Parathyroid adenoma (tissue), 2 donors: ENCODE data around the gene CDK5.

ENCODE experiments used
- H2AFZ ChIP-seq: fragments of 300-600 bp; sonication (generic); one replicate; pipeline ENCODE4 v1.7.0; 2017; ENCODE audit warnings: antibody characterized with exemption, mild to moderate bottlenecking
- H3K27ac ChIP-seq: fragments of 300-600 bp; sonication (generic); one replicate; pipeline ENCODE4 v1.7.0; 2017
- H3K27me3 ChIP-seq: fragments of 300-600 bp; sonication (generic); one replicate; pipeline ENCODE4 v1.7.0; 2017; ENCODE audit warnings: low read length; ENCODE audit not compliant: control insufficient read depth, insufficient read depth
- H3K36me3 ChIP-seq: fragments of 300-600 bp; sonication (generic); one replicate; pipeline ENCODE4 v1.7.0; 2017; ENCODE audit warnings: low read length; ENCODE audit not compliant: control insufficient read depth, insufficient read depth
- H3K4me1 ChIP-seq: fragments of 300-600 bp; sonication (generic); one replicate; pipeline ENCODE4 v1.7.0; 2017; ENCODE audit warnings: control low read depth
- H3K4me2 ChIP-seq: fragments of 300-600 bp; sonication (generic); one replicate; pipeline ENCODE4 v1.7.0; 2017; ENCODE audit warnings: low read length
- H3K4me3 ChIP-seq: fragments of 300-600 bp; sonication (generic); one replicate; pipeline ENCODE4 v1.7.0; 2017; ENCODE audit warnings: low read depth, low read length
- H3K79me2 ChIP-seq: fragments of 300-600 bp; sonication (generic); one replicate; pipeline ENCODE4 v1.7.0; 2017; ENCODE audit warnings: control low read depth
- H3K9ac ChIP-seq: fragments of 300-600 bp; sonication (generic); one replicate; pipeline ENCODE4 v1.7.0; 2017; ENCODE audit warnings: mild to moderate bottlenecking
- H3K9me3 ChIP-seq: fragments of 300-600 bp; sonication (generic); one replicate; pipeline ENCODE4 v1.7.0; 2017; ENCODE audit warnings: low read length; ENCODE audit not compliant: control insufficient read depth
- TF ChIP-seq, protein P1 (sequence below): fragments of 300-600 bp; sonication (generic); IDR thresholded peaks from one replicate; pipeline ENCODE4 v1.7.0; 2017; ENCODE audit warnings: antibody characterized with exemption, mild to moderate bottlenecking
- donor health status: primary hyperparathyroidism.

Gene CDK5

DNA sequence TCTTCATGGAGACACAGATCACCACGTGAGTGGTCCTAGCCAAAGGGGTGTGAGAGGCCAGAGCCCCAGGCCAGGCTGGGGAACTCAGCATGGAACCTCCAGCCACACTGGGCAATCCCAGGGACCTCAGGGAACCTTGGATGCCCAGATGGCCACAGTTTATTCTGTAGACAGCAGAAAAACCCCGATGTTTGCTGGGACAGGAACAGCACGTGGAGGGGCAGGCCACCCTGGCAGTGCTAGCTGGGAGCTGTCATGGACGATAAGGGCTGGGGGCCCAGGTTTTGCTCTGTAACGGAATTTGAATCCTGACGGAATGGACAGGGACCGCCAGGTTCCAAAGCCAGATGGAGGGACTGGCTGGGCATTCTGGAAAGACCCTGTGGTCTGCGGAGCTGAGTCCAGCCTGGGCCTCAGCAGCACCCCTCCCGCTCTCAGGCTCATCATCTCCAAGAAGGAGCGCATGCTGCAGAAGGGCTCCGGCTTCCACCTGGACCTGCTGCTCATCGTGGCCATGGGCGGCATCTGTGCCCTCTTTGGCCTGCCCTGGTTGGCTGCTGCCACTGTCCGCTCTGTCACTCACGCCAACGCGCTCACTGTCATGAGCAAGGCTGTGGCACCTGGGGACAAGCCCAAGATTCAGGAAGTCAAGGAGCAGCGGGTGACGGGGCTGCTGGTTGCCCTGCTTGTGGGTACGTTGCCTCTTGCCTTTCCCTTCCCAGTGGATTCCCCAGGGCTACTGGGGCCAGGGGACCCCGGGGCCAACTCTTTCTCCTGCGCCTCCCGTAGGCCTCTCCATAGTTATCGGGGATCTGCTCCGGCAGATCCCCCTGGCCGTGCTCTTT lies 17.3 kb upstream of the CDK5 start:
- TF ChIP-seq, protein P1, sequence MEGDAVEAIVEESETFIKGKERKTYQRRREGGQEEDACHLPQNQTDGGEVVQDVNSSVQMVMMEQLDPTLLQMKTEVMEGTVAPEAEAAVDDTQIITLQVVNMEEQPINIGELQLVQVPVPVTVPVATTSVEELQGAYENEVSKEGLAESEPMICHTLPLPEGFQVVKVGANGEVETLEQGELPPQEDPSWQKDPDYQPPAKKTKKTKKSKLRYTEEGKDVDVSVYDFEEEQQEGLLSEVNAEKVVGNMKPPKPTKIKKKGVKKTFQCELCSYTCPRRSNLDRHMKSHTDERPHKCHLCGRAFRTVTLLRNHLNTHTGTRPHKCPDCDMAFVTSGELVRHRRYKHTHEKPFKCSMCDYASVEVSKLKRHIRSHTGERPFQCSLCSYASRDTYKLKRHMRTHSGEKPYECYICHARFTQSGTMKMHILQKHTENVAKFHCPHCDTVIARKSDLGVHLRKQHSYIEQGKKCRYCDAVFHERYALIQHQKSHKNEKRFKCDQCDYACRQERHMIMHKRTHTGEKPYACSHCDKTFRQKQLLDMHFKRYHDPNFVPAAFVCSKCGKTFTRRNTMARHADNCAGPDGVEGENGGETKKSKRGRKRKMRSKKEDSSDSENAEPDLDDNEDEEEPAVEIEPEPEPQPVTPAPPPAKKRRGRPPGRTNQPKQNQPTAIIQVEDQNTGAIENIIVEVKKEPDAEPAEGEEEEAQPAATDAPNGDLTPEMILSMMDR = no peak
- H3K27ac ChIP-seq = no peak overlapping the region
- H3K4me3 ChIP-seq = no peak overlapping the region
- no peaks in the 10 kb centered on the region for H3K27me3 ChIP-seq
- H3K9ac ChIP-seq = no peak overlapping the region
- peaks cover 18% of the 10 kb centered on the region for H3K4me1 ChIP-seq
- H2AFZ ChIP-seq = no peak overlapping the region
- H3K4me2 ChIP-seq = no peak overlapping the region
- H3K79me2 ChIP-seq = peaks cover 10% of the 10 kb centered on the region
- no peaks in the 10 kb centered on the region for H3K9me3 ChIP-seq
- no peaks in the 10 kb centered on the region for H3K36me3 ChIP-seq

DNA sequence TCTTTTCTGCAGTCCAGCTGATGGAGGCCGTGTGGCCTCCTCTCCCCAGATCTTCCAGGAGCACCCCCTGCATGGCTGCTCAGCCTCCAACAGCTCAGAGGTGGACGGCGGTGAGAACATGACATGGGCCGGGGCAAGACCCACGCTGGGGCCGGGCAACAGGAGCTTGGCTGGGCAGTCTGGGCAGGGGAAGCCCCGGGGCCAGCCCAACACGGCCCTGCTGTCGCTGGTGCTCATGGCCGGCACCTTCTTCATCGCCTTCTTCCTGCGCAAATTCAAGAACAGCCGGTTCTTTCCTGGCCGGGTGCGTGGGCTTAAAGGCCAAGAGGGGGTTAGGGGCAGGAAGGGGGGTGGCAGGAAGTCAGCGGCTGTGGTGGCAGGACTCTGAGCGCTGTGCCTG lies 16.3 kb upstream of the CDK5 start:
- H3K4me1 ChIP-seq = peaks cover 7% of the 10 kb centered on the region
- no peak overlapping the region for H2AFZ ChIP-seq
- H3K4me3 ChIP-seq = no peak overlapping the region
- no peaks in the 10 kb centered on the region for H3K9me3 ChIP-seq
- TF ChIP-seq, protein P1 = no peak
- no peak overlapping the region for H3K27ac ChIP-seq
- no peaks in the 10 kb centered on the region for H3K36me3 ChIP-seq
- no peak overlapping the region for H3K9ac ChIP-seq
- no peaks in the 10 kb centered on the region for H3K27me3 ChIP-seq
- peaks cover 3% of the 10 kb centered on the region for H3K79me2 ChIP-seq
- H3K4me2 ChIP-seq = no peak overlapping the region

DNA sequence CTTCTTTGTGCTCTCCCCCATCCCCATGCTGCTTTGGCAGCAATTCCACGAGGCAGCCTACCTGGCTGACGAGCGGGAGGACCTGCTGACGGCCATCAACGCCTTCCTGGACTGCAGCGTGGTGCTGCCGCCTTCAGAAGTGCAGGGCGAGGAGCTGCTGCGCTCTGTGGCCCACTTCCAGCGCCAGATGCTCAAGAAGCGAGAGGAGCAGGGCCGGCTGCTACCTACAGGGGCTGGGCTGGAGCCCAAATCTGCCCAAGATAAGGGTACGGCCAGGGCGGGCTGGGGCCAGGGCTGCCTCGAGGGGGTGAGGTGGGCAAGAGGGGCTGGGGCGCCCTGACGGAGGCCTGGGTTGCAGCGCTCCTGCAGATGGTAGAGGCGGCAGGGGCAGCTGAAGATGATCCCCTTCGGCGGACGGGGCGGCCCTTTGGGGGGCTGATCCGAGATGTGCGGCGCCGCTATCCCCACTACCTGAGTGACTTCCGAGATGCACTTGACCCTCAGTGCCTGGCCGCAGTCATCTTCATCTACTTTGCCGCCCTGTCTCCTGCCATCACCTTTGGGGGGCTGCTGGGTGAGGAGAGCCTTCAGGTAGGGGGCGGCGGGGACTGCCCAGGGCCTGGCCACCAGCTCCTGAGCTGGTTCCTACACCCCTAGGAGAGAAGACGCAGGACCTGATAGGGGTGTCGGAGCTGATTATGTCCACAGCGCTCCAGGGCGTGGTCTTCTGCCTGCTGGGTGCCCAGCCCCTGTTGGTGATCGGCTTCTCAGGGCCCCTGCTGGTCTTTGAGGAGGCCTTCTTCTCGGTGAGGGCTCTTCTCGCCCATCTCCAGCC lies 13.6 kb upstream of the CDK5 start:
- no peaks in the 10 kb centered on the region for H3K36me3 ChIP-seq
- H2AFZ ChIP-seq = no peak overlapping the region

GRCh38 chr7:151070574-151070960 lies 12.9 kb upstream of the CDK5 start:
- H3K79me2 ChIP-seq = peaks cover 3% of the 10 kb centered on the region
- no peak overlapping the region for H2AFZ ChIP-seq
- H3K4me3 ChIP-seq = no peak overlapping the region
- TF ChIP-seq, protein P1 = no peak
- H3K27me3 ChIP-seq = no peaks in the 10 kb centered on the region
- H3K4me1 ChIP-seq = peaks cover 25% of the 10 kb centered on the region
- no peak overlapping the region for H3K4me2 ChIP-seq
- H3K9me3 ChIP-seq = no peaks in the 10 kb centered on the region
- H3K36me3 ChIP-seq = no peaks in the 10 kb centered on the region
- H3K27ac ChIP-seq = no peak overlapping the region
- H3K9ac ChIP-seq = no peak overlapping the region

More for the DNA sequence above, 13.6 kb upstream of the CDK5 start:
- Histone ChIP-seq H3K9ac (no peak overlapping the region), H3K9me3 (no peaks in the 10 kb centered on the region), H3K4me2 (no peak overlapping the region), H3K79me2 (peaks cover 3% of the 10 kb centered on the region), H3K4me3 (no peak overlapping the region), H3K27ac (no peak overlapping the region), H3K27me3 (no peaks in the 10 kb centered on the region), H3K4me1 (peaks cover 18% of the 10 kb centered on the region)
- TF ChIP-seq, protein P1 = no peak
